Mucosa of gallbladder (tissue), 1 donor: ENCODE results near the gene ATRAID. TPM values are rescaled to one million over a fixed set of nuclear protein-coding genes. Genes with fewer than 3 reads are reported as not detected.
"Not testable (repeated sequence)": the region's sequence is repeated elsewhere in the genome, so short reads cannot be mapped to it uniquely, and the experiment has no call there.

Experiments
- DNase-seq: peaks from one replicate; pipeline ENCODE4 v3.0.0-alpha.2; 2020; ENCODE audit warnings: low spot score
- total RNA-seq: library from RNA; stranded (reverse); gene quantifications from one replicate; pipeline ENCODE4 v1.2.1, GENCODE V29; 2021
- donor health status: DM: no; HTN: no; CAD: no.

Gene ATRAID, protein sequence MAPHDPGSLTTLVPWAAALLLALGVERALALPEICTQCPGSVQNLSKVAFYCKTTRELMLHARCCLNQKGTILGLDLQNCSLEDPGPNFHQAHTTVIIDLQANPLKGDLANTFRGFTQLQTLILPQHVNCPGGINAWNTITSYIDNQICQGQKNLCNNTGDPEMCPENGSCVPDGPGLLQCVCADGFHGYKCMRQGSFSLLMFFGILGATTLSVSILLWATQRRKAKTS
- 104 TPM for total RNA-seq

DNA sequence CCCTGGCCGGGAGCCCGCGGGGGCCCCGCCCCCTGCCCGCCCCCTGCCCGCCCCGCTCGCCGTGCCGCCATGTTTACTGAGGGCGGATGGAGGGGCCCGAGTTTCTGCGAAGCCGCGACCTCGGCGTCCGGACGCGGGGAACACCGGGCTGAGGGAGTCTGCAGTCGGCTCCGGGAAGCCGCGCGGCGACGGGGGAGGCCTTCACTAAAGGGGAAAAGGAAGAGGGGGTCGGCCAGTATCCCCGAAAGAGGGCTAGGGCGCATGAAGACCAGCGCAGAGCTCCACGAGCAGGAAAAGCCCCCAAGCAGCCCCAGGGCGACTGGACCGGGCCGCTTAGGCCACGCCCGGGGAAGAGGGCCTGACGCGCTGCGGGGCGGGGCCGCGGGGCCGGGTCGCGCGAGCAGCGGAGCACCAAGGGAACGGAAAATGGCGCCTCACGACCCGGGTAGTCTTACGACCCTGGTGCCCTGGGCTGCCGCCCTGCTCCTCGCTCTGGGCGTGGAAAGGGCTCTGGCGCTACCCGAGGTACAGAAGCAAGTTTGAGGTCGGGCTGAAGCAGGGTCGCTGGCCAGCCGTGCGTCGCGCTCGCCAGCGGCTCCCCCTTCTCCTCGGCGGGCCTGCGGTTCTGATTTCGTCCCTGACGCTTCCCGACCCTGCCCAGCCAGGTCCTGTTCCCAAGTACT, at the start of gene ATRAID, which contains the start of gene SLC5A6:
Gene ATRAID (plus strand): TSS at position 99 of the 683 bp plus-strand sequence. CDS start 328 bp downstream, at position 427.
Gene SLC5A6 (minus strand): TSS at position 326 of the 683 bp plus-strand sequence. CDS start 4,618 bp downstream, outside the sequence.
- DNase-seq, result peak; percentile 89

DNA sequence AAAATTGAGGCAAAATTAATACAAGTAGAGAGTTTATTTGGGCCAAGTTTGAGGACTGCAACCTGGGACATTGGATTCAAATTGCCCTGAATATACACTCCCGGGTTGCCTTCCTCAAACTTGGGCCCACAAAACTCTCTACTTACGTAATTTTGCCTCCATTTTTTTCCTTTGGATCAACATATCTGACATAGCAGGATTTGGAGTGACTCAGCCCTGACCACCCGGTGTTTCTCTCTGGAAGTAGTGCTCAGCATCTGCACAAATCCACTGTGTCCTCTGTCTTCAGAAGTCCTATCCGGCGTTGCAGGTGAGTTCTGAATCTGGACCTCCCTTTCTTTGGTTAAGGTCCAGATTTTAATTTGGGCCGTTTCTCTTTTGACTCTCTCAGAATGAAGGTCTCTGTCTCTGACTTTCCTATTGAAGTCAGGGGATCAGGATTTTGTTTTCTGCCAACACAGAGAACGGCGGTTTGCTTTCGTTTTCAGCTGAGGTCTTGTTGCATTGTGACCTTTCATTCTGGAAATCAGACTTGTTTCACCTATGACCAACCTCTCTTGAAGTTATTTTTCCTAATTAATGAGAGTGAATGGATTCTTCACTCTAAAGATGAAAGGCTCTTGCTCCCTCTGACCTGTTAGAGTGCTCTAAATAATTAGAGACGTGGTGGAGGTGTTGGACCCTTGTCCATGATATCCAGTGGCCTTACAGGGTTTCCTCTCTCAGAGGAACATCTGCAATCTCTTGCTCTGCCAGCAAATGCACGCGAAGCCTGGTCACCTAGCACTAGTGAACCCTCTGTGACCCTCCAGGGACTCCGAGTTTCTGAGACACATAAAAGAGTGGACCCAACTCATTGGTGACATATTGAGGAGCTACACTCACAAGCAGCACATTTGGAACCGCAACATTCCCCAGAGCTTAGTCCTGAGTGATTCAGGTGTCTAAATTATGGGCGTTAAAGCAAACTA, 49.4 kb upstream of the ATRAID start:
- no peak for DNase-seq

DNA sequence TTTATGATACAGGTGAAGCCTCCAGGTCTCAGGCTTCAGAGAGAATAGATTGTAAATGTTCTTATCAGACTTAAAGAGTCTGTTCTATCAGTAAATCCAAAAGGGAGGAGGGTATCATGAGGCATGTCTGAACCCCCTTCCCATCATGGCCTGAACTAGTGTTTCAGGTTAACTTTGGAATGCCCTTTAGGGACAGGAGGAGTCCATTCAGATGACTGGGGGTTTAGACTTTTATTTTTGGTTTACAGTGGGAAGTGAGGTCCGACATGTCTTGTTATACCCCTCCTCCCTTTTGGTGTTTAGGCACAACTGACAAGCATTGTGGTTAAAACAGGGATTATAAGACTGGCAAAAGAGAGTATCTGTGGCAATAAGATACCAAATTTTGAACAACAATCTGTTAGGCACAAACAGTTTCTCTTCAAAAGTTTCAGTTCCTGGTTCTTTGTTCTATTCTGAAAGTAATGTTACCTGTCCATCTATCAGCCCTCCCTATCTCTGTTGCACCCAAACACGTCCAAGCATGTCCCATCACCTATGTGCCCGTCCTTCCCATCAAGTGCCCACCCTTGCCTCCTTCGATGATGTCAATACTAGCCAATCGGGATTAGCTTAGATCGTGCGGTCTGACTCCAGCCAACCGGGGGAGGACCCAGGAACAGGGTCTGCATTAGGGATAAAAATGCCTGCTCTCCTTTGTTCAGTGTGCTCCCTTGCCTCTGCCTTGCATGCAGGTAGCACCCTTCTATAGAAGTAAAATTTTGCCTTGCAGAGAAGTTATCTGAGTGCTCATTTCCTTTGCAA, 46.7 kb upstream of the ATRAID start:
- no peak for DNase-seq

DNA sequence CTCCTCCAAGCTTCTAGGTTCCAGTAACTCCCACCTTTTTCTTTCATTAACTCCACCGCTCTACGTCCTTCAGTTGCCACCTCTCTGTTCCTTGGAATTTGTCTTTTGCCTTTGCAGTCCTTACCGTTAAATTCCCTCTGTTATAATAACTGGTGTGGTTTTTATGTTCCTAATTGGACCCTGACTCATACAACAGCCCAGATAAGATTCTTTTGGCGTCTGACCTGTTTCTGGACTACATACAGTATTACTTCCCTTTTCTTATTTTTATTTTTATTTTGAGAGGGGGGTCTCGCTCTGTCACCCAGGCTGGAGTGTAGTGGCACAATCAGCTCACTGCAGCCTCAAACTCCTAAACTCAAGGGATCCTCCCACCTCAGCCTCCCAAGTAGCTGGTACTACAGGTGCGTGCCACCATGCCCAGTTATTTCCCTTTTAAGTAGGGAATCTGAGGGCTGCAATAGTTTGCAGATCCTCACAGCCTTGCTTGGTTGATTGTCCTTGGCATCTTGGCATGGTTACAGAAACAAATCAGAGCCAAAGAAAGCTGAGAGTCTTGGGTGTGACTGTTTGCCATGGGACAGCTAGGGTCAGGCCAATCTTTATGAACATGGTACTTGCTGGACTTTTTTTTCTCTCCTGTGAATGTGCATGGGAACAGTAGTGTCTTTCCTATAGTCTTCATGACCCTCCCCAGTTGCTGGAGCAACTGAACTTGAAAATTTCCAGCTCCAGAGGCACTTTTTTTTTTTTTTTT, 41.1 kb upstream of the ATRAID start:
- DNase-seq, result no peak

DNA sequence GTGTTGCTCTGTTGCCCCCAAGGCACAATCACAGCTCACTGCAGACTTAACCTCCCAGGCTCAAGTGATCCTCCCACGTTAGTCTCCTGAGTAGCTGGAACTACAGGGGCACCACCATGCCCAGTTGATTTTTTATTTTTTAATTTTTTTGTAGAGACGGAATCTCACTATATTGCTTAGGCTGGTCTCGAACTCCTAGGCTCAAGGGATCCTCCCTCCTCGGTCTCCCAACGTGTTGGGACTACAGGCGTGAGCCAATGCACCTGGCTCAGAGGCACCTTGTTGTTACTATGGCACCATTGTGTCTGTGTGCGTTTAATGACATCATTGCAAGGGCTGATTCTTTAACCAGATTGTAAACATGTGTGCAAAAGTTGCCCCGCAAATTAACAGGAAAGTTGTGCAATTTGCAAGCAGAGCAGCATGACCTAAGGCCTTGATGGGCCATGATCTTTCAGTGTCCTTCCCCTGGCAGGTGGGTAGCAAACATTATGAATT, 40.4 kb upstream of the ATRAID start:
- no peak for DNase-seq

DNA sequence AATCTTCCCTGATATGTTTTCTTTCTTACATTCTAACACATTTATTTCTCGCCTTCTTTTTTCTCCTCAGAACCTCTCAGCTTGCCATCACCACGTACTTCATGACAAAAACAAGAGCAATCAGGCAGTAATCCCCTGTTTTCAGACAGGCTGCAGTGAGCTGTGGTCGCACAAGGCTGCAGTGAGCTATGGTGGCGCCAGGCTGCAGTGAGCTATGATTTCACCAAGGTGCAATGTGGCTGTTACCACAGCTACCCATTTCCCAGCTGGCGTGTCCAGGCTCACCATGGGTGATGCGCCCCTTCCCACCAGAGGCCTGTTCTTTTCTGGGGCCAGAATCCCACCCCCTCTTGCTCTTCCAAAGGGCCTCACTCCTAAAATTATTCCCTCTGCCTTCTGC, 37.2 kb upstream of the ATRAID start:
- DNase-seq, result no peak

DNA sequence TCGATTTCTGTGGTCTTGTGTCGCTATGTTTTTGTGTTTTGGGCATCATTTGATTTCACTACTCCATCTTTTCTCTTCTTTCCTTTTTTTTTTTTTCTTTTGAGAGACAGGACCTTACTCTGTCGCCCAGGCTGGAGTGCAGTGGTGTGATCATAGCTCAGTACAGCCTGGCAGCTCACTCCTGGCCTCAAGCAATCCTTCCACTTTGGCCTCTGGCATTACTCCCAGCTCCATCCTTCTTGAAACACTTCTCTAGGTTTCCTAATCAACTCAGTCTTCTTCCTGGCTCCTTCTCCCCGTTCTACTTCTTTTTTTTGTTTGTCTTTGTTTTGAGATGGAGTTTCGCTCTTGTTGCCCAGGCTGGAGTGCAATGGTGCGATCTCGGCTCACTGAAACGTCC, 36.5 kb upstream of the ATRAID start:
- DNase-seq, result no peak

DNA sequence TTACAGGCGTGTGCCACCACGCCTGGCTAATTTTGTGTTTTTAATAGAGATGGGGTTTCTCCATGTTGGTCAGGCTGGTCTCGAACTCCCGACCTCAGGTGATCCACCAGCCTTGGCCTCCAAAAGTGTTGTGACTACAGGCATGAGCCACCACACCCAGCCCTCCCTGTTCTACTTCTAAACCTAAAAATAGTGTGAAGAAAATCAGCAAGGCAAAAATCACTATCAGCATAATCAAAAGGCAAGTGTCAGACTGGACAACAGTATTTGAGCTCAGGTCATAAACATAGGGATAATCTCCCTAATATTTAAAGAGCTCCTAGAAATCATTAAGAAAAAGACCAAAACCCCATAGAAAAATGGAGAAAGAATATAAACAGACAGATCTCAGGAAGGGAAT, 36.1 kb upstream of the ATRAID start:
- DNase-seq, result not testable (repeated sequence)

DNA sequence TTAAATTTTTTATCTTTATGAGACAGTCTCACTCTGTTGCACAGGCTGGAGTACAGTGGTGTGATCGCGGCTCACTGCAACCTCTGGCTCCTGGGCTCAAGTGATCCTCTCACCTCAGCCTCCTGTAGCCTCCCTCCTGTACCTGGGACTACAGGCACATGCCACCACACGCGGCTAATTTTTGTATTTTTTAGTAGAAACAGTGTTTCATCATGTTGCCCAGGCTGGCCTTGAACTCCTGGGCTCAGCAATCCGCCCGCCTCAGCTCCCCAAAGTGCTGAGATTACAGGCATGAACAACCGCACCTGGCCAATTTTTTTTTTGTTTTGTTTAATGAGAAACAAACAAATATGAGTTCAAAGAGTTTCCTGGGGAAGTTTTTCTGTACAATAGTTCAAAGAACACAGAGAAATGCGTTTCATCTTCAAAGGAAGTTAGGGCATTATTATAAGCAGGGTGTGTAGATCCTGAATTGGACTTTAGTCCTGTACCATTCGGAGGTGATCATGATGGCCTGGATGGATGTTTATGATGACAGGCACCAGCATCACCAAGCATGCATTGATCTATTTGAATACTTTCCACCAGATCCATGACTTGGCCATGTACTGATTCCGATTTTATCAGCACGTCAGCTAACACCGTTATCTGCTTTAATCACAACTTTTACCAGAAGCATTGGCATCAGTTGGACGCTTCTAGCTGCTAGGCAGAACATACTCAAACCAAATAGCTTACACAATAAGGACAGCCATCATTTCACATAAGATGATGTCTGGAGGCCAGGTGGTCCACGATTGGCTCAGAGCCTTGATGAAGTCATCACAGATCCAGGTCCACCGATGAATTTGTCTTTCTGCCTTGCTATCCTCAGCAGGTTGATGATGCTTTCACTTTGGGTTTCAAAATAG, 34.1 kb upstream of the ATRAID start:
- DNase-seq, result no peak

DNA sequence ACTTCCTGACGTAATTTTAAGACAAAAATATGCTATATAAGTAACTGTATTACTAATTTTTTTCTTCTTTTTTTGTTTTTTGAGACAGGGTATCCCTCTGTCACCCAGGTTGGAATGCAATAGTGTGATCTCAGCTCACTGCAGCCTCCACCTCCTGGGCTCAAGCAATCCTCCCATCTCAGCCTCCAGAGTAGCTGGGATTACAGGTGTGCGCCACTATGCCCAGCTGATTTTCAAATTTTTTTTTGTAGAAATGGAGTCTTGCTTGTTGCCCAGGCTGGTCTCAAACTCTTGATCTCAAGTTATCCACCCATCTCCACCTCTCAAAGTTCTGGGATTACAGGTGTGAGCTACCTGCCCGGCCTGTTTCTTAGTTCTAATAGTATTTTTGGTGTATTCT, 33.4 kb upstream of the ATRAID start:
- DNase-seq, result no peak

DNA sequence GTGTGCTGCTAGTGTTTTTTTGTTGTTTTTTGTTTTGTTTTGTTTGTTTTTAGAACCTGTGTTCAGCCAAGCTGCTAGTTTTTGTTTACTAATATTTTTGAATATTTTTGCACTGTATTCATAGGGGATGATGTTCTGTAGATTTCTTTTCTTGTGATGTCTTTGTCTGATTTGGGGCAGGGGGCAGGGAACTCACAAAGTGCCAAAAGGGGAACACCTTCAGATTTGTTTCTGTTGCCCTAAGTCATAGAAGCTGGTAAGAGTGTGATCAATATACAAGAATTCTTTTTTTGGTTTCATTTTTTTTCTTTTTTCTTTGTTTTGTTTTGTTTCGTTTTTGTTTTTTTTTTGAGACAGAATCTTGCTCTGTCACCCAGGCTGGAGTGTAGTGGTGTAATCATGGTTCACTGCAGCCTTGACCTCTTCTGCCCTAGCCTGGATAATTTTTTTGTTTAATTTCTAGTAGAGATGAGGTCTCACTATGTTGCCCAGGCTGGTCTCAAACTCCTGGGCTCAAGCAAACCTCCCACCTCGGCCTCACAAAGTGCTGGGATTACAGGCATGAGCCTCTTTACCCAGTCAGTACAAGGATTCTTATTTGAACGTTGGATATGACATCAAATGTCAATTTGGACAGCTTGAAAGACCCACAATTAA, 32.4 kb upstream of the ATRAID start:
- DNase-seq, result no peak

DNA sequence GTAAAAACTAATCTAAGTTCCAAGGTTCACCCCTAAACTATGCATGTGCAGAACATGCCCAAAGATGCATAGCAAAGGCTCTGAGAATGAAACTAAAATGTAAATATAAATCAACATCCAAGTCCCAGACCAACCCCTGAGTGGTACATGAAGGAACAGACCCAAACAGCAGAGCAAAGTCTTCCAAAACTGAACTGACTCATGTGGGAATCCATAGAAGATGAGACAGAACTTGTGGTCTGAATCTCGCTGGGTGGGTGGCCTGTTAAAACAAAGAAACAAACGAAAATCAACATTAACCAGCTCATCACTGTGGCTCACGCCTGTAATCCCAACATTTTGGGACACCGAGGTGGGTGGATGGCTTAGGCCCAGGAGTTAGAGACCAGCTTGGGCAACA, 29.5 kb upstream of the ATRAID start:
- DNase-seq, result no peak

DNA sequence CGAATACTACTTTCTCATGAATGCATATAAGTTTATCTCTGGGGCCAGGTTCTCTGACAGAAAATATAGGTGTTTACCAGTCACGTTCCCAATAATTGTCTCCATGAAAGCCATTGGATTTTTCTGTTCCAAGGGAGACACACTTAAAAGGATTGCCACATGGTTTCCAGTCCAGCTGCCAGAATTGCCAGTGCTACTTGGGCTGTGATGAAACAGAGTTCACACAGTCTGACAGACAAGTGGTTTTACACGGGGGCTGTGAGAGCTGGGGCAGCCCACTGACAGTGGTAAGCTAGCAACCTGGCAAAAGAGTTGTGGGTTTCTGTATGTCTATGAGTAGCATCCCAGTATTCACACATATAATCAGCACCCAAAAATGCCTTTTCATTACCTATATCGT, 27.7 kb upstream of the ATRAID start:
- no peak for DNase-seq

DNA sequence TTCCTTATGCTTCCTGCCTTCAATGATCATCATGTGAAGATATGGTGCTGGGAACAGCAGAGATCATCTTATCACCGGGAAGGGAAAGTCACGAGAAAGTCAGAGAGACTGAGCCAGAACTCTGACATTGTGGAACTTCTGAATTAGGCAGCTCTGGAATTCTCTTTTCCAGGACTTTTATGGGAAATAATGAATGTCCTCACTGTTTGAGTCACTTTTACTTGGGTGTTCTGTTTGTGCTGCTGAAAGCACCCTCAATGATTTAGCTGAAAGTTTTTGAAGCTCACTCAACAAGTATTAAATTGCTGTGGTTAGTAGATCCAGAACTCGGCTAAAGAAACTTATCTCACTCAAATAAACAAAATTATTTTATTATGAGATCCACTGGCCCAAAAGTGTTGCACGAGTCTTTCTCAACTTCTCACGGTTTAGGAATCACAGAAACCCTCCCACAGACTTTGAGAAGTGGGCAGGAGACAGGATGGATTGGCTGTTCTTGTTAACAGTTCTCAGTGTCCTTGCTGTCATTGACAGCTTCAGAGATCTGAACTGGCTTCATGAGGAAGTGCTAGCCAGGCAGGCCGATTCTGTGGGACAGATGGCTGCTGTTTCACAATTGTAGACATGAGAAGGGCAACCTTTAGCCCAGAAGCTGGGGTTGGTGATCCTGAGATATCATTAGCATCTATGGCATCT, 26.4 kb upstream of the ATRAID start:
- peak; percentile 36 for DNase-seq

DNA sequence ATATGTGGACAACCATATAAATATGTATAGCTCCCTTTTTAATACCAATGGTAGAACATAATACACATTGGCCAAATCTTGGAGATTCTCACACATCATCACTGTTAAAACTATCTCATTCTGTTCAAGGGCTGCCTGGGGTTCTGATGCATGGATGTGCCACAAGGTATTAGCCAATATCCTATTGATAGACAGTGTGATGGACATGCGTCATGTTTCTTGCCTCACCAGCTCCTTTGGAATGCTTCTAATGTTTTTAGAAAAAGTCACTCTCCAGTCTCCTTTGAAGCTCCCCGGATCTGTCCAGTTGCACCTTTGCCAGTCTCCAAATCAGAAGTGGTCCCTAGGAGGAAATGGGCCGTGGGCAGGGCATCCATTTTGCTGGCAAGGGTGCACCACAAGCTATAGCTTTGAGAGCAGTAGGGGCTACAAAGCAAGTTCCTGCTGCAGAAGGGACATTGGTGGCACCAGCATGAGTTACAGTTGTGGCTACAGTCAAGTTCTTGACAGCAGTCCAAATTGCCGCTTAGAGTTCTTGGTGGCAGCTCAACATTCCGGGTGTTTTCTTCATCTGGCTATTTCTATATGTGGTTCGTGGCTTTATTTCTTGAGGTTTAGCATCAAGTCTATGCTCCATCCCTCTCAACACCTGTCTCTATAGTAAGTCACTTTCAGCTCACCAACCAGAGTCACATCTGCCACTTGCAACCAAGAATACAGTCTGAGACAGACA, 25.1 kb upstream of the ATRAID start:
- DNase-seq, result no peak

DNA sequence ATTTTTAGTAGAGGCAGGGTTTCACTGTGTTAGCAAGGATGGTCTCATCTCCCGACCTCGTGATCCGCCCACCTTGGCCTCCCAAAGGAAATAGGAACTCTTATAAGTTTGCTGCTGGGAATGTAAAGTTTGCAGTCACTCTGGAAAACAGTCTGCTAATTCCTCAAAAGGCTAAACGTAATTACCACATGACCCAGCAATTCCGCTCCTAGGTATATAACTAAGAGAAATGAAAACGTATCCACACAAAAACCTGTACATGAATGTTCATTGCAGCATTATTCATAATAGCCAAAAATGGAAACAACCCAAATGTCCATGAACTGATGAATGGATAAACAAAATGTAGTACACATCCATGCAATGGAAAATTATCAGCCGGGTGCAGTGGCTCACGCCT, 21.9 kb upstream of the ATRAID start:
- DNase-seq, result no peak

DNA sequence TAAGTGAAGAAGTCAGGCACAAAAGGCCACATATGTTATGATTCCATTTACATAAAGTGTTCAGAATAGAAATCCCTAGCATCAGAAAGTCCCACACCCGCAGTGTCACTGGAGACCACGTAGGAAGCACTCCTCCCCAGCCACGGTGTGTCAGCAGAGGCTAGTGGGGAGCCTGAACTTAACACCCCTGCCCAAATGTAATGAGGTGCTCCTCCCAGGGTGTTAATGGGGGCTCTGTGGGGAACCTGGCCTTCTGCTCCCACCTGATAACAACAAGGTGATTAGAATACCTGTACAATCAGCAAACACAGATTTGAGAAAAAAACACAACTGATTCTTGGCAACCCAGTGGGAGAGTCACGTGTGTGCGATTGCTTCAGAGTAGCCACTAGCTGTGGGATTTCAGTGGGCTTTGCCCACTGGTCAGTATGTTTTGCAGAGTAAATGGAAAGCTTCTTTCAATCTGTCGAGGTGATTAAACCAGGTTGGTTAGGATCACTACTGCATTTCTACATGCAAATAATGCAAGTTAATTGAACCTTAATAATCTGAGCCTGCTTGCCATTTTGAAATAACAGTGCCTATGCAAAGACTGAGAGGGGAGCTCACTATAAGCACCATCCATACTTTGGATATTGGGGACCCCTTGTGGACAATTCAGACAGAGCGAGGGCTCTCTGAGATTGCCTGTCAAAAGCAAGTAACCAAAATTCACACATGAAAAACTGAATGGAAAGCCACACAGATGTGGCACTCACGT, 20.6 kb upstream of the ATRAID start:
- DNase-seq, result peak; percentile 58
